Esophagus muscularis mucosa (tissue), 3 donors: ENCODE results near the gene DNM3.

Source experiments
- POLR2AphosphoS5 ChIP-seq, 2 donors: sonication (generic); formaldehyde crosslinking; IDR thresholded peaks; one replicate each; pipeline ENCODE4 v1.6.1; 2017; ENCODE audit warnings: antibody characterized with exemption in 2 of 2
- TF ChIP-seq, protein P1 (sequence below), 3 experiments: fragments of 200-600 bp in 2 of 3; fragments of 450-650 bp in 1 of 3; sonication (generic) in 2 of 3; IDR thresholded peaks; one replicate each; pipeline ENCODE4 v1.5.1; 2017 to 2019; ENCODE audit warnings: antibody characterized with exemption in 3 of 3, mild to moderate bottlenecking in 2 of 3, moderate library complexity in 1 of 3

DNA sequence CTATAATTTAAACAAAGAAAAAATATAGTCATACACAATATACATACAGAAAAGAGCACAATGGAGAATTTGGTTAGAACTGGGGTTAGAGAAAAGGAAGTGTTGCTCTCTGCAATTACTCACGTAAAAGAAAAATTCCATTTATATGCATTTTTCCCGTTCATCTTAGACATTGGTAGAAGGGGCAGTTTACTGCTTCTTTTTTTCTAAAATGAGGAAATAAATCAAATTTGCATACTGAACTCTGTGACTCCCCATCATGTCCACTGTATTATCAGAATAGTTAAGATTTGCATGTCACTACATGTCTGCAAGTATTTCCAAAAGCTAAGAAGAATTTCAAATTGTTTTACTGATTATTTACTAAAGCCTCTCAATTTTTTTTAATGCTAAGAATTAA is 535.1 kb downstream of the DNM3 start:
- no peak for TF ChIP-seq POLR2AphosphoS5 (IDR thresholded peaks at IDR 0.05)
- TF ChIP-seq, protein P1, sequence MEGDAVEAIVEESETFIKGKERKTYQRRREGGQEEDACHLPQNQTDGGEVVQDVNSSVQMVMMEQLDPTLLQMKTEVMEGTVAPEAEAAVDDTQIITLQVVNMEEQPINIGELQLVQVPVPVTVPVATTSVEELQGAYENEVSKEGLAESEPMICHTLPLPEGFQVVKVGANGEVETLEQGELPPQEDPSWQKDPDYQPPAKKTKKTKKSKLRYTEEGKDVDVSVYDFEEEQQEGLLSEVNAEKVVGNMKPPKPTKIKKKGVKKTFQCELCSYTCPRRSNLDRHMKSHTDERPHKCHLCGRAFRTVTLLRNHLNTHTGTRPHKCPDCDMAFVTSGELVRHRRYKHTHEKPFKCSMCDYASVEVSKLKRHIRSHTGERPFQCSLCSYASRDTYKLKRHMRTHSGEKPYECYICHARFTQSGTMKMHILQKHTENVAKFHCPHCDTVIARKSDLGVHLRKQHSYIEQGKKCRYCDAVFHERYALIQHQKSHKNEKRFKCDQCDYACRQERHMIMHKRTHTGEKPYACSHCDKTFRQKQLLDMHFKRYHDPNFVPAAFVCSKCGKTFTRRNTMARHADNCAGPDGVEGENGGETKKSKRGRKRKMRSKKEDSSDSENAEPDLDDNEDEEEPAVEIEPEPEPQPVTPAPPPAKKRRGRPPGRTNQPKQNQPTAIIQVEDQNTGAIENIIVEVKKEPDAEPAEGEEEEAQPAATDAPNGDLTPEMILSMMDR (IDR thresholded peaks at IDR 0.05): no peak
